Measurements from ENCODE around the gene ADAT2.

ADAT2 gene

GRCh38 chr6:143395699-143396098, 54.8 kb downstream of the ADAT2 start:
- H3K9me3 ChIP-seq (ENCODE audit: control insufficient read depth, insufficient read depth, low read length): no peaks in the 10 kb centered on the region
- no peak for TF ChIP-seq CTCF (IDR thresholded peaks at IDR 0.05; ENCODE audit: low read depth, low read length, poor library complexity, severe bottlenecking)
- no peak for TF ChIP-seq EZH2phosphoT487 (IDR thresholded peaks at IDR 0.05; ENCODE audit: borderline replicate concordance, low read length)
- no peaks in the 10 kb centered on the region for H4K20me1 ChIP-seq (ENCODE audit: control insufficient read depth, insufficient read depth, low read depth, low read length)
- no peaks in the 10 kb centered on the region for H3K4me1 ChIP-seq (ENCODE audit: control insufficient read depth, low read length)
- no peak overlapping the region for H3K4me3 ChIP-seq (ENCODE audit: low read length)
- H3K79me2 ChIP-seq (ENCODE audit: control insufficient read depth, low read length): no peaks in the 10 kb centered on the region
- no peaks in the 10 kb centered on the region; the same call in 1 of the 2 replicates for H3K27me3 ChIP-seq (ENCODE audit: control insufficient read depth, low read length)
- H3K9me2 ChIP-seq (replicated peaks; ENCODE audit: control insufficient read depth, low read length): no peaks in the 10 kb centered on the region
- no peak overlapping the region for H3K27ac ChIP-seq (ENCODE audit: low read depth, low read length)
- H3K36me3 ChIP-seq (ENCODE audit: control insufficient read depth, low read length): no peaks in the 10 kb centered on the region
- no peaks in the 10 kb centered on the region for H3F3A ChIP-seq (ENCODE audit: control insufficient read depth, insufficient read depth)
- H3K4me2 ChIP-seq (ENCODE audit: low read length): no peak overlapping the region

GRCh38 chr6:143394389-143394788, 56.1 kb downstream of the ADAT2 start:
- H3K27ac ChIP-seq (ENCODE audit: low read depth, low read length): no peak overlapping the region
- H3K9me3 ChIP-seq (ENCODE audit: control insufficient read depth, insufficient read depth, low read length): no peaks in the 10 kb centered on the region
- no peaks in the 10 kb centered on the region for H3F3A ChIP-seq (ENCODE audit: control insufficient read depth, insufficient read depth)
- H3K4me1 ChIP-seq (ENCODE audit: control insufficient read depth, low read length): no peaks in the 10 kb centered on the region
- H3K4me3 ChIP-seq (ENCODE audit: low read length): no peak overlapping the region
- H4K20me1 ChIP-seq (ENCODE audit: control insufficient read depth, insufficient read depth, low read depth, low read length): no peaks in the 10 kb centered on the region
- H3K79me2 ChIP-seq (ENCODE audit: control insufficient read depth, low read length): no peaks in the 10 kb centered on the region
- H3K27me3 ChIP-seq (ENCODE audit: control insufficient read depth, low read length): no peaks in the 10 kb centered on the region
- H3K9me2 ChIP-seq (replicated peaks; ENCODE audit: control insufficient read depth, low read length): no peaks in the 10 kb centered on the region
- TF ChIP-seq EZH2phosphoT487 (IDR thresholded peaks at IDR 0.05; ENCODE audit: borderline replicate concordance, low read length) (no peak), CTCF (IDR thresholded peaks at IDR 0.05; ENCODE audit: low read depth, low read length, poor library complexity, severe bottlenecking) (no peak)
- no peaks in the 10 kb centered on the region for H3K36me3 ChIP-seq (ENCODE audit: control insufficient read depth, low read length)
- H3K4me2 ChIP-seq (ENCODE audit: low read length): no peak overlapping the region

- no peaks in the 10 kb centered on the region for H4K20me1 ChIP-seq (ENCODE audit: control insufficient read depth, insufficient read depth, low read depth, low read length)
- no peaks in the 10 kb centered on the region for H3F3A ChIP-seq (ENCODE audit: control insufficient read depth, insufficient read depth)
- no peak overlapping the region for H3K27ac ChIP-seq (ENCODE audit: low read depth, low read length)
- H3K9me2 ChIP-seq (replicated peaks; ENCODE audit: control insufficient read depth, low read length): no peaks in the 10 kb centered on the region
- no peak overlapping the region for H3K4me2 ChIP-seq (ENCODE audit: low read length)
- no peak for TF ChIP-seq EZH2phosphoT487 (IDR thresholded peaks at IDR 0.05; ENCODE audit: borderline replicate concordance, low read length)
- no peak for TF ChIP-seq CTCF (IDR thresholded peaks at IDR 0.05; ENCODE audit: low read depth, low read length, poor library complexity, severe bottlenecking)
- no peaks in the 10 kb centered on the region for H3K36me3 ChIP-seq (ENCODE audit: control insufficient read depth, low read length)
- H3K79me2 ChIP-seq (ENCODE audit: control insufficient read depth, low read length): no peaks in the 10 kb centered on the region
- no peak overlapping the region for H3K4me3 ChIP-seq (ENCODE audit: low read length)
- no peaks in the 10 kb centered on the region for H3K9me3 ChIP-seq (ENCODE audit: control insufficient read depth, insufficient read depth, low read length)
- H3K27me3 ChIP-seq (ENCODE audit: control insufficient read depth, low read length): no peaks in the 10 kb centered on the region
- no peaks in the 10 kb centered on the region for H3K4me1 ChIP-seq (ENCODE audit: control insufficient read depth, low read length)
Measured at GRCh38 chr6:143390278-143390677, 60.2 kb downstream of the ADAT2 start.

- H3K79me2 ChIP-seq (ENCODE audit: control insufficient read depth, low read length): no peaks in the 10 kb centered on the region
- TF ChIP-seq CTCF (IDR thresholded peaks at IDR 0.05; ENCODE audit: low read depth, low read length, poor library complexity, severe bottlenecking) (no peak), EZH2phosphoT487 (IDR thresholded peaks at IDR 0.05; ENCODE audit: borderline replicate concordance, low read length) (no peak)
- H3K27ac ChIP-seq (ENCODE audit: low read depth, low read length): no peak overlapping the region
- H3K4me1 ChIP-seq (ENCODE audit: control insufficient read depth, low read length): no peaks in the 10 kb centered on the region
- H3K4me3 ChIP-seq (ENCODE audit: low read length): no peak overlapping the region
- no peaks in the 10 kb centered on the region for H3K9me2 ChIP-seq (replicated peaks; ENCODE audit: control insufficient read depth, low read length)
- no peaks in the 10 kb centered on the region for H4K20me1 ChIP-seq (ENCODE audit: control insufficient read depth, insufficient read depth, low read depth, low read length)
- no peaks in the 10 kb centered on the region for H3F3A ChIP-seq (ENCODE audit: control insufficient read depth, insufficient read depth)
- no peaks in the 10 kb centered on the region for H3K36me3 ChIP-seq (ENCODE audit: control insufficient read depth, low read length)
- no peaks in the 10 kb centered on the region for H3K27me3 ChIP-seq (ENCODE audit: control insufficient read depth, low read length)
- H3K9me3 ChIP-seq (ENCODE audit: control insufficient read depth, insufficient read depth, low read length): no peaks in the 10 kb centered on the region
- H3K4me2 ChIP-seq (ENCODE audit: low read length): no peak overlapping the region
Measured at GRCh38 chr6:143385636-143386035, 64.9 kb downstream of the ADAT2 start.

Measured in DOHH2 (cell line).